Thyroid gland (tissue), 4 donors: ENCODE measurements around the gene UFC1. TPM values are rescaled to one million over a fixed set of nuclear protein-coding genes. Genes with fewer than 3 reads are reported as not detected.
A peak's percentile ranks its signal among the peaks of the same experiment; 100 is the strongest.

ENCODE experiments used
- DNase-seq, 2 donors: peaks; one replicate each; pipeline ENCODE4 v3.0.0-alpha.2; 2019
- H3K27ac ChIP-seq, 3 donors: fragments of 200-600 bp; sonication (generic); 1 replicate in 2 of 3; 2 replicates in 1 of 3; pipeline ENCODE4 v1.5.1; 2016 to 2019; ENCODE audit warnings: mild to moderate bottlenecking in 1 of 3, moderate library complexity in 1 of 3
- H3K27me3 ChIP-seq: fragments of 200-600 bp; sonication (generic); one replicate; pipeline ENCODE4 v1.5.1; 2019
- H3K36me3 ChIP-seq, 2 donors: fragments of 200-600 bp; sonication (generic); one replicate each; pipeline ENCODE4 v1.5.1; 2016 to 2019
- H3K4me1 ChIP-seq, 2 donors: fragments of 200-600 bp; sonication (generic); one replicate each; pipeline ENCODE4 v1.5.1; 2017 to 2019
- H3K4me3 ChIP-seq, 3 donors: fragments of 200-600 bp; sonication (generic); replicated peaks in 1 of 3; 1 replicate in 2 of 3; 2 replicates in 1 of 3; pipeline ENCODE4 v1.5.1; 2016; ENCODE audit warnings: mild to moderate bottlenecking in 1 of 3
- H3K9me3 ChIP-seq: fragments of 200-600 bp; sonication (generic); one replicate; pipeline ENCODE4 v1.5.1; 2017
- POLR2A ChIP-seq, 2 donors: fragments of 450-650 bp; IDR thresholded peaks; one replicate each; pipeline ENCODE4 v1.6.1; 2017; ENCODE audit warnings: antibody characterized with exemption in 2 of 2, mild to moderate bottlenecking in 2 of 2, moderate library complexity in 1 of 2
- WGBS, 2 donors: methylation state at CpG; one replicate each; pipeline ENCODE4 v1.1.5; 2017; 5-methylcytosine and 5-hydroxymethylcytosine counted together
- intact Hi-C: fragments of 100-400 bp; cut with DNase I; formaldehyde crosslinking; loops from one replicate; pipeline ENCODE4 v1.15.1; 2023
- total RNA-seq, 4 donors: library from RNA; depleted of rRNA; stranded (reverse); fragments of >200 nt; gene quantifications; one replicate each; pipeline ENCODE4 v1.2.3, GENCODE V29; 2016
- TF ChIP-seq, protein P1 (sequence below), 6 experiments: fragments of 200-600 bp in 3 of 6; fragments of 450-650 bp in 3 of 6; sonication (generic) in 3 of 6; IDR thresholded peaks; one replicate each; pipeline ENCODE4 v1.5.1; 2016 to 2019; ENCODE audit warnings: antibody characterized with exemption in 6 of 6, mild to moderate bottlenecking in 2 of 6, inconsistent platforms in 1 of 6, moderate library complexity in 1 of 6

Gene UFC1
- total RNA-seq, 4 donors from 2014 or later: 37.6 to 90.4 (median 62.1) TPM

DNA sequence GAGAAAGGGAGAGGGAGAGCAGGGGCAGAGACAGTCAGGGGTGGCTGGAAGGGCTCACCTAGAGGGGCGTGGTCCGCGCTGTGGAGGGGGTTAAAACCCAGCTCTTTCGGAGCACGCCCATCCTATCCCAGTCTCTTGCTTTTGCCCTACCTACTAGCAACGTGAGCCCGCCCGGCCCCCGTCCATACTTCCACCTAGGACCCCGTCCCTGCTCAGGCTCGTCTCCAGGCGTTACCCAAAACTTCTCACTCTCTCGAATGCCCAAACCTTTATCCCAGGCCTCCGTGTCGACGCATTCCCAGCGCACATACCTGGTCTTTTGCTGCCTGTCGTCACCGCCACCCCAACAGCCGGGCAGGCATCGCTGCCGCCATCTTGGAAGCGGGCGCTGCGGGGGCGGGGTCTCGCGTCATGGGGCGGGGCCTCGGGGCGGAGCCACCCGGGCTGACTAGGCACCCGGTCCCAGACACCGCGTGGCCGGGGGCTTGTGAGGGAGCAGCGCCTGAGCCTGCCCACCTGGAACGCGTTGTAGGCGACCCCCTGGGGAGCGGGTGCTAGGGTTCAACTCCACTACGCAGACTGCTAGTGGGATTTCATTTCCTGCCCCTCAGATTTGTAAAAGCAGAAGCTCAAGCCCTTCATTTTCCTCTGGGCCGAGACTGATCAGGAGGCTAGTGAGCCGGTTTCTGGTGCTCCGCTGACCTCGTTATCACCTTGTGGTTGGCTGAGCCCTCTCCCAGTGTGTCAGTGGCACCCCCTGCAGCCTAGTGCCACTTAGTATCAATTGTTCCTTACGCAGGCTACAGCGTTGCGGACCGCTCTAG is 23.5 kb downstream of the UFC1 start, which contains the start of gene B4GALT3:
B4GALT3 (minus strand) TSS at position 396 of the 824 bp plus-strand sequence. CDS start 1,447 bp downstream, outside the sequence.
- WGBS, 2 donors: 5 to 6% methylated on average over 27 to 28 of the region's 50 CpGs
- peak; percentile 63 to 69 for TF ChIP-seq POLR2A (IDR thresholded peaks at IDR 0.05)
- TF ChIP-seq, protein P1, sequence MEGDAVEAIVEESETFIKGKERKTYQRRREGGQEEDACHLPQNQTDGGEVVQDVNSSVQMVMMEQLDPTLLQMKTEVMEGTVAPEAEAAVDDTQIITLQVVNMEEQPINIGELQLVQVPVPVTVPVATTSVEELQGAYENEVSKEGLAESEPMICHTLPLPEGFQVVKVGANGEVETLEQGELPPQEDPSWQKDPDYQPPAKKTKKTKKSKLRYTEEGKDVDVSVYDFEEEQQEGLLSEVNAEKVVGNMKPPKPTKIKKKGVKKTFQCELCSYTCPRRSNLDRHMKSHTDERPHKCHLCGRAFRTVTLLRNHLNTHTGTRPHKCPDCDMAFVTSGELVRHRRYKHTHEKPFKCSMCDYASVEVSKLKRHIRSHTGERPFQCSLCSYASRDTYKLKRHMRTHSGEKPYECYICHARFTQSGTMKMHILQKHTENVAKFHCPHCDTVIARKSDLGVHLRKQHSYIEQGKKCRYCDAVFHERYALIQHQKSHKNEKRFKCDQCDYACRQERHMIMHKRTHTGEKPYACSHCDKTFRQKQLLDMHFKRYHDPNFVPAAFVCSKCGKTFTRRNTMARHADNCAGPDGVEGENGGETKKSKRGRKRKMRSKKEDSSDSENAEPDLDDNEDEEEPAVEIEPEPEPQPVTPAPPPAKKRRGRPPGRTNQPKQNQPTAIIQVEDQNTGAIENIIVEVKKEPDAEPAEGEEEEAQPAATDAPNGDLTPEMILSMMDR (IDR thresholded peaks at IDR 0.05): peak in 2 of 6 experiments; percentile 12 to 28
- Histone ChIP-seq H3K9me3 (no peaks in the 10 kb centered on the region), H3K4me3 (peak within 1 kb of the TSS; percentile 65 to 98 (median 85)), H3K36me3 (peaks cover 17 to 27% of the 10 kb centered on the region in 2 donors), H3K4me1 (peaks cover 8 to 25% of the 10 kb centered on the region in 2 donors), H3K27ac (peak within 1 kb of the TSS; percentile 83 to 93 (median 91)), H3K27me3 (no peaks in the 10 kb centered on the region)
- intact Hi-C loops: loop anchor here (10.0 kb wide), 1 partner anchor 47 kb away; the partner anchor contains the start of genes APOA2 and TOMM40L
- peak; percentile 86 to 88 for DNase-seq

DNA sequence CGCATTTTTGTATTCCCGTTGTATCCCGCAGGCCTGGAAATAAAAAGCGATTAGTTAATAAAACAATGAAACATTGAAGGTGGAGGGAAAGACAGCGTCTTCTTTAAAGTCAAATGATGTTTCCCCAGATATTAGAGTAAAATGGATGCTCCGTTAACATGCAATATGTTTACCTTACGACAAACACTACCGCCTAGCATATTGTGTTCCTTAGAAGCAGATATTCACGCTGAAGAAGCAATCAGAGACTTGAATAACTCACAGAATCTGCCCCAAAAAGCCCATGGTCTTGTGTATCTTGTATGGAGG is 24.1 kb downstream of the UFC1 start:
- peaks cover 8 to 25% of the 10 kb centered on the region in 2 donors for H3K4me1 ChIP-seq
- peak overlapping the region in 2 of 3 donors; percentile 65 to 98 for H3K4me3 ChIP-seq
- 50 to 52% methylated on average over 9 of the region's 9 CpGs for WGBS, 2 donors
- no peaks in the 10 kb centered on the region for H3K27me3 ChIP-seq
- TF ChIP-seq POLR2A (IDR thresholded peaks at IDR 0.05): no peak
- TF ChIP-seq, protein P1 (IDR thresholded peaks at IDR 0.05): no peak
- H3K27ac ChIP-seq: peak overlapping the region; percentile 83 to 93 (median 91)
- no peaks in the 10 kb centered on the region for H3K9me3 ChIP-seq
- DNase-seq: no peak
- peaks cover 11 to 21% of the 10 kb centered on the region in 2 donors for H3K36me3 ChIP-seq
- intact Hi-C loops: loop anchor here (10.0 kb wide), 1 partner anchor 47 kb away; the partner anchor contains the start of genes APOA2 and TOMM40L

DNA sequence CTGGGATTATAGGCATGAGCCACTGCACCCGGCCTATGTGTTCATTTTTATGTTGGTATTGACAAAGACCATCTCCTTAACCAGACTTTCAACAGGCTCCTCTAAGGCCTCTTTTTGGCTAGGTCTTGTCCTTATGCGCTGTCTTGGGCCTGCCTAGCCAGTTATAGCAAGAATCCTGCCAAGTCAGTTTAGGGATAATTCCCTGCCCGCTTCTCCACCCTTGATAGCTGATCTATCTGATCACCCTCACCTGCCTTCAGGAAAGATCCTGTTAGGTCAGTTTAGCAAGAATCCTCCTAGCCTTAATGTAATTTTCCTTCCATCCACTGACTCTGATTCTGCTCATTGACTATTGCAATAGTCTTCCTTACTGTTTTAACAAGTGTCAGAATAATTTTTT is 25.9 kb downstream of the UFC1 start:
- no peaks in the 10 kb centered on the region for H3K27me3 ChIP-seq
- H3K4me1 ChIP-seq: peaks cover 8 to 17% of the 10 kb centered on the region in 2 donors
- no peak for DNase-seq
- TF ChIP-seq, protein P1 (IDR thresholded peaks at IDR 0.05): no peak
- no peak for TF ChIP-seq POLR2A (IDR thresholded peaks at IDR 0.05)
- H3K9me3 ChIP-seq: no peaks in the 10 kb centered on the region
- WGBS, 2 donors: 92% methylated on average over 3 of the region's 3 CpGs
- intact Hi-C loops: loop anchor here (10.0 kb wide), 1 partner anchor 45 kb away; the partner anchor contains the start of genes APOA2 and TOMM40L
- H3K27ac ChIP-seq: no peak overlapping the region
- peaks cover 3 to 4% of the 10 kb centered on the region in 2 donors for H3K36me3 ChIP-seq
- H3K4me3 ChIP-seq: no peak overlapping the region

DNA sequence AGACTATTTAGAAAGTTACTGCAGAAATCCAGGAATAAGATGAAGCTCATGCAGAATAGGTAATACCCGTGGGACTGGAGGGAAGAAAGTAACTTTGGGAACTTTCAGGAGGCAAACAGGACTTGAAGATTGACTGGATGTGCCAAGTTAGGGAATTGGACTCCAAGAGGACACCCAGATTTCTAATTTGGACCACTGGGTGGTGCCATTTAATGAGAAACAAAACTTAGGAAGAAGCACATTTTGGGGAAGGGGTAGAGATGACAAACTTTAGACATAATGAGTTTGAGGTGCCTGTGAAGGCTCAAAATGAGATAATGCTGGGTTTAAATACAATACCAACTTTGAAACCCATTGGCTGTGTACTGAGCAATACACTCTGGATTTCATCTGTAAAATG is 26.9 kb downstream of the UFC1 start:
- H3K36me3 ChIP-seq: no peaks in the 10 kb centered on the region
- 49 to 62% methylated on average over 1 of the region's 1 CpG for WGBS, 2 donors
- TF ChIP-seq, protein P1 (IDR thresholded peaks at IDR 0.05): no peak
- TF ChIP-seq POLR2A (IDR thresholded peaks at IDR 0.05): no peak
- H3K9me3 ChIP-seq: no peaks in the 10 kb centered on the region
- intact Hi-C loops: no loop called here
- H3K27ac ChIP-seq: no peak overlapping the region
- peaks cover 8 to 20% of the 10 kb centered on the region in 2 donors for H3K4me1 ChIP-seq
- H3K4me3 ChIP-seq: no peak overlapping the region
- DNase-seq: no peak
- H3K27me3 ChIP-seq: no peaks in the 10 kb centered on the region

DNA sequence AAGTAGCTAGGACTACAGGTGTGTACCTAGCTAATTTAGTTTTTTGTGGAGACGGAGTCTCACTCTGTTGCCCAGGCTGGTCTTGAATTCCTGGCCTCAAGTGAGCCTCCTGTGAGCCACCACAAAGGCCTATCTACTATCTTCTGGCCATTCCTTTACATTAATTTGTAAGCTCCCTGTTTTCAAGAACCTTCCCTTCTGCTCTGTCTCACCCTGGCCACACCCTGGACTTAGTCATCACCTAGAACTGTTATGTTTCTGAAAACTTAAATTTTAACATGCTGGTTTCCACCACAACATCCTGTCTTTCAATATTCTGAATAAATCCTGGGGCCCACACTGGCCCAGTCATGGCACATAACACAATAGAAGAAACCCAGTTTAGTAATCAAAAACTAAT is 28.4 kb downstream of the UFC1 start:
- no peak for DNase-seq
- no peak for TF ChIP-seq POLR2A (IDR thresholded peaks at IDR 0.05)
- TF ChIP-seq, protein P1 (IDR thresholded peaks at IDR 0.05): no peak
- H3K27ac ChIP-seq: no peak overlapping the region
- 95 to 100% methylated on average over 1 of the region's 1 CpG for WGBS, 2 donors
- intact Hi-C loops: no loop called here
- H3K9me3 ChIP-seq: no peaks in the 10 kb centered on the region
- no peak overlapping the region for H3K4me3 ChIP-seq
- no peaks in the 10 kb centered on the region for H3K27me3 ChIP-seq
- peaks cover 0 to 15% of the 10 kb centered on the region in 2 donors for H3K4me1 ChIP-seq
- no peaks in the 10 kb centered on the region for H3K36me3 ChIP-seq
